ENCODE data around the gene PLOD1.

DNA sequence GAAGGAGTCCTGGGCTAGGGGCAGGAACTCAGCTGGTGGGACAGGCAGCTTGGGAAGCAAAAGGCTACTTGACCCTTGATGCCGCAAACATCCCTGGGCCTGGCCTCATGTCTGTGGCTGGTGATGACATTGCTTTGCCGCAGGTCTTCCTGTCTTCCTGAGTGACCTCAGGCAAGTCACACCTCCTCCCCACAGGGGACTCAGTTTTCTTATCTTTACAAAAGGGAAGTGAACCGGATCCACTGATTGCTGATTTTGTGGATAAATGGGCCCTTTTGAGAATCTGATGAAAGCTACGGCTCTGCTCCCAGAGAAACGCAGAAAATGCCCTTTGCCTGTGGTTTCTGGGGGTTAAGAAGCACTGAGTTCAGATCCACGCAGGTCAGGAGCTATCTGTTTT, 20.7 kb downstream of the PLOD1 start:
- TF ChIP-seq CTCF (IDR thresholded peaks at IDR 0.05; ENCODE audit: insufficient read depth, low read length, poor library complexity, severe bottlenecking) (no peak), EZH2phosphoT487 (conservative IDR thresholded peaks at IDR 0.05; ENCODE audit: low read length) (no peak)
